HL-60 (cell line): ENCODE measurements around the gene TMEM14C.
A peak's percentile ranks its signal among the peaks of the same experiment; 100 is the strongest.

ENCODE experiments used
- DNase-seq, 2 experiments: peaks; one replicate each; pipeline ENCODE4 v3.0.0-alpha.2; 2010 to 2020; ENCODE audit warnings: low read depth in 1 of 2, low spot score in 1 of 2
- H3K27ac ChIP-seq: fragments of 250-450 bp; sonication (Bioruptor Pico); replicated peaks from 2 replicates; pipeline ENCODE4 v1.5.1; 2020; ENCODE audit warnings: mild to moderate bottlenecking, moderate library complexity
- H3K27me3 ChIP-seq: fragments of 250-450 bp; sonication (Bioruptor Pico); 2 replicates; pipeline ENCODE4 v1.5.1; 2021; ENCODE audit warnings: mild to moderate bottlenecking, moderate library complexity; ENCODE audit not compliant: insufficient read depth, poor library complexity, severe bottlenecking
- H3K4me3 ChIP-seq: replicated peaks from 2 replicates; pipeline ENCODE4 v1.5.1; 2011; ENCODE audit warnings: mild to moderate bottlenecking, control low read depth, low read length; ENCODE audit not compliant: insufficient read depth
- CTCF ChIP-seq: IDR thresholded peaks from one replicate; pipeline ENCODE4 v1.5.1; 2011; ENCODE audit warnings: low read length, control low read depth, inconsistent platforms; ENCODE audit not compliant: insufficient read depth
- GABPA ChIP-seq: IDR thresholded peaks from 2 replicates; pipeline ENCODE4 v1.6.1; 2012; ENCODE audit warnings: low read depth
- POLR2AphosphoS5 ChIP-seq: IDR thresholded peaks from 2 replicates; pipeline ENCODE4 v1.6.1; 2012; ENCODE audit warnings: low read depth
- REST ChIP-seq: IDR thresholded peaks from 2 replicates; pipeline ENCODE4 v1.6.1; 2012; ENCODE audit warnings: low read depth; ENCODE audit not compliant: insufficient replicate concordance
- SPI1 ChIP-seq: IDR thresholded peaks from 2 replicates; pipeline ENCODE4 v1.6.1; 2012; ENCODE audit warnings: low read depth, mild to moderate bottlenecking, borderline replicate concordance

TMEM14C gene

GRCh38 chr6:10695086-10695657 is 27.7 kb upstream of the TMEM14C start:
- no peak for TF ChIP-seq REST
- TF ChIP-seq CTCF = no peak
- TF ChIP-seq GABPA = no peak
- TF ChIP-seq POLR2AphosphoS5 = no peak
- no peak for TF ChIP-seq SPI1
- peak overlapping the region; percentile 85 for H3K4me3 ChIP-seq
- H3K27ac ChIP-seq = peak overlapping the region; percentile 99
- H3K27me3 ChIP-seq = no peaks in the 10 kb centered on the region
- DNase-seq = no peak

- no peak for DNase-seq
- Histone ChIP-seq H3K27ac (no peak overlapping the region), H3K4me3 (no peak overlapping the region), H3K27me3 (no peaks in the 10 kb centered on the region)
- no peak for TF ChIP-seq POLR2AphosphoS5
- no peak for TF ChIP-seq GABPA
- no peak for TF ChIP-seq SPI1
- TF ChIP-seq CTCF = no peak
- no peak for TF ChIP-seq REST
Observed at GRCh38 chr6:10696655-10697054, 26.2 kb upstream of the TMEM14C start.

GRCh38 chr6:10713962-10714361 is 8.9 kb upstream of the TMEM14C start:
- no peak for DNase-seq
- TF ChIP-seq CTCF = no peak
- no peak for TF ChIP-seq GABPA
- no peak for TF ChIP-seq REST
- no peak for TF ChIP-seq POLR2AphosphoS5
- TF ChIP-seq SPI1 = no peak
- H3K27me3 ChIP-seq = no peaks in the 10 kb centered on the region
- no peak overlapping the region for H3K27ac ChIP-seq
- no peak overlapping the region for H3K4me3 ChIP-seq
